Measurements from ENCODE around the gene PEX6.
A peak's percentile ranks its signal among the peaks of the same experiment; 100 is the strongest.
"Not testable (repeated sequence)": the region's sequence is repeated elsewhere in the genome, so short reads cannot be mapped to it uniquely, and the experiment has no call there.

Gene PEX6

GRCh38 chr6:42978839-42979522, at the start of gene PEX6:
TSS of gene PEX6 (minus strand) at chr6:42979181. CDS start at chr6:42979150, 31 bp downstream.
- peak; percentile 85 to 91 for DNase-seq (ENCODE audit: low read depth in 2 of 2)

- DNase-seq (ENCODE audit: low read depth in 2 of 2), result no peak
Measured at GRCh38 chr6:43026365-43026764, 47.4 kb upstream of the PEX6 start.

GRCh38 chr6:43024436-43024835, 45.5 kb upstream of the PEX6 start:
- no peak for DNase-seq (ENCODE audit: low read depth in 2 of 2)

- peak; percentile 38 to 59 for DNase-seq (ENCODE audit: low read depth in 2 of 2)
Measured at GRCh38 chr6:43021270-43022047, 42.5 kb upstream of the PEX6 start, which contains the start of gene RRP36. TSS of gene RRP36 (plus strand) at chr6:43021623. CDS start at chr6:43021655, 32 bp downstream.

- DNase-seq (ENCODE audit: low read depth in 2 of 2), result no peak
Measured at GRCh38 chr6:43020847-43021246, 41.9 kb upstream of the PEX6 start.

- DNase-seq (ENCODE audit: low read depth in 2 of 2), result no peak
Measured at GRCh38 chr6:43020052-43020705, 41.2 kb upstream of the PEX6 start.

- no peak for DNase-seq (ENCODE audit: low read depth in 2 of 2)
Measured at GRCh38 chr6:43019152-43019551, 40.2 kb upstream of the PEX6 start.

- no peak for DNase-seq (ENCODE audit: low read depth in 2 of 2)
Measured at GRCh38 chr6:43016943-43017334, 38.0 kb upstream of the PEX6 start.

- DNase-seq (ENCODE audit: low read depth in 2 of 2), result no peak
Measured at GRCh38 chr6:43016176-43016942, 37.4 kb upstream of the PEX6 start.

- DNase-seq (ENCODE audit: low read depth in 2 of 2), result no peak
Measured at GRCh38 chr6:43014434-43014909, 35.5 kb upstream of the PEX6 start.

- DNase-seq (ENCODE audit: low read depth in 2 of 2), result peak; percentile 98 to 99
Measured at GRCh38 chr6:43013843-43014433, 35.0 kb upstream of the PEX6 start, which contains the start of the genes KLHDC3 and MEA1. TSS of gene KLHDC3 (plus strand) at chr6:43014249. CDS start at chr6:43017193, 2,944 bp downstream. TSS of gene MEA1 (minus strand) at chr6:43013946. CDS start at chr6:43013813, 133 bp downstream.

GRCh38 chr6:43013097-43013842, 34.3 kb upstream of the PEX6 start:
- DNase-seq (ENCODE audit: low read depth in 2 of 2), result no peak

- no peak for DNase-seq (ENCODE audit: low read depth in 2 of 2)
Measured at GRCh38 chr6:43012364-43012763, 33.4 kb upstream of the PEX6 start.

GRCh38 chr6:43011207-43011606, 32.2 kb upstream of the PEX6 start:
- DNase-seq (ENCODE audit: low read depth in 2 of 2), result no peak

GRCh38 chr6:43009124-43009523, 30.1 kb upstream of the PEX6 start:
- DNase-seq (ENCODE audit: low read depth in 2 of 2), result no peak

- DNase-seq (ENCODE audit: low read depth in 2 of 2), result no peak
Measured at GRCh38 chr6:43007126-43007525, 28.1 kb upstream of the PEX6 start.

GRCh38 chr6:43006251-43006650, 27.3 kb upstream of the PEX6 start:
- no peak for DNase-seq (ENCODE audit: low read depth in 2 of 2)

GRCh38 chr6:43005844-43006243, 26.9 kb upstream of the PEX6 start:
- no peak for DNase-seq (ENCODE audit: low read depth in 2 of 2)

- DNase-seq (ENCODE audit: low read depth in 2 of 2), result no peak
Measured at GRCh38 chr6:43001843-43002242, 22.9 kb upstream of the PEX6 start.

GRCh38 chr6:42998205-42998604, 19.2 kb upstream of the PEX6 start:
- DNase-seq (ENCODE audit: low read depth in 2 of 2), result not testable (repeated sequence)

Measured in stimulated activated CD8-positive, alpha-beta memory T cell treated with anti-CD3 and anti-CD28 coated beads, Interleukin-7, amount 100 ng/mL, for 4 hours (primary cell).